AG04450 (cell line): ENCODE results near the gene SLC22A23. TPM values are rescaled to one million over a fixed set of nuclear protein-coding genes. Genes with fewer than 3 reads are reported as not detected.

Experiments used
- CTCF ChIA-PET: fragments of 300-600, 350-600 bp; formaldehyde crosslinking; extraction: SDS; loops from one replicate; lab custom pipeline; 2022; ENCODE audit warnings: antibody characterized with exemption, inconsistent platforms; lab: Charles Lee
- POLR2A ChIA-PET: fragments of 350-600 bp; formaldehyde crosslinking; extraction: SDS; loops from one replicate; lab custom pipeline; 2021; ENCODE audit warnings: antibody characterized with exemption, inconsistent platforms; lab: Yijun Ruan, JAX
- DNase-seq: peaks from one replicate; pipeline ENCODE4 v3.0.0-alpha.2; 2011; ENCODE audit warnings: low read depth, low spot score
- H3K27ac ChIP-seq: one replicate; pipeline ENCODE4 v1.5.1; 2012; ENCODE audit warnings: low read depth, low read length, control low read depth
- H3K27me3 ChIP-seq: one replicate; pipeline ENCODE4 v1.6.0; 2012; ENCODE audit warnings: low read length; ENCODE audit not compliant: control insufficient read depth, insufficient read depth
- H3K4me3 ChIP-seq: 2 replicates; pipeline ENCODE4 v1.5.1; 2011; ENCODE audit warnings: mild to moderate bottlenecking, low read depth, low read length, control low read depth
- H3K9me3 ChIP-seq: 2 replicates; pipeline ENCODE4 v1.5.1; 2012; ENCODE audit warnings: low read length; ENCODE audit not compliant: control insufficient read depth, insufficient read depth
- polyA plus RNA-seq: library from polyadenylated mRNA; depleted of rRNA; stranded (reverse); fragments of >200 nt; gene quantifications from 2 replicates; pipeline ENCODE4 v1.2.3, GENCODE V29; 2011
- TF ChIP-seq, protein P1 (sequence below): IDR thresholded peaks from 2 replicates; pipeline ENCODE4 v1.5.1; 2011; ENCODE audit warnings: low read depth, low read length, control low read depth, inconsistent platforms

The SLC22A23 gene
- polyA plus RNA-seq, 1 experiment = not detected

DNA sequence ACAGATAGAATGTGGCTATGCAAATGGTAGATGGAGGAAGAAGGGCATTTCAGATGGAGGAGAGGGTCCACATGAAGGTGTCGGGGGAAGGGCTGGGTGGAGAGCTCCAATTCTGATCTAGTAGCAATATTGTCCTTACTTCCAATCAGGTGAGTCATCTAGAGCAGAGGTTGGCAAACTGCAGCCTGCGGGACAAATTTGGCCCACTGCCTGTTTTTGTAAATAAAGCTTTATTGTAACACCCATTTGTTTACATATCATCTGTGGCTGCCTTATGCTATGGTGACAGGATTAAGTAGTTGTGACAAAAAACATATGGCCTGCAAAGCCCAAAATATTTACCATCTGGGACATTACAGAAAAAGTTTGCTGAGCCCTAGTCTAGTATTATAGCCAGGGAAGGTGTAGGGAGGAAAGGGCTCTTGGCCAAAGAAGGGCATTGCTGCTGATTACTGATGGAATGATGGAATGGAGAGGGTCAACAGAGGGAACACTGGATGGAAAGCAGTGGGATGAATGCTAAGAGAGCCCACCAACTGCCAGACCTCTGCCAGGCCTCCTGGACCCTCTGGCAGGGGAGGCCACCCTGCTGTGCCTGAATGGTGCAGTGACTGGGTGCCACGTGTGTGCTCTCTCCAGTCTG lies 79.8 kb downstream of the SLC22A23 start:
- Histone ChIP-seq H3K4me3 (no peak overlapping the region), H3K27ac (no peak overlapping the region), H3K9me3 (no peaks in the 10 kb centered on the region), H3K27me3 (peaks cover 39% of the 10 kb centered on the region)
- ChIA-PET CTCF (interaction anchor here (1.3 kb wide), 1 partner anchor 34 kb away, joined by 3 read pairs; no protein-coding TSS in a partner anchor), POLR2A (no interaction called here)
- TF ChIP-seq, protein P1, sequence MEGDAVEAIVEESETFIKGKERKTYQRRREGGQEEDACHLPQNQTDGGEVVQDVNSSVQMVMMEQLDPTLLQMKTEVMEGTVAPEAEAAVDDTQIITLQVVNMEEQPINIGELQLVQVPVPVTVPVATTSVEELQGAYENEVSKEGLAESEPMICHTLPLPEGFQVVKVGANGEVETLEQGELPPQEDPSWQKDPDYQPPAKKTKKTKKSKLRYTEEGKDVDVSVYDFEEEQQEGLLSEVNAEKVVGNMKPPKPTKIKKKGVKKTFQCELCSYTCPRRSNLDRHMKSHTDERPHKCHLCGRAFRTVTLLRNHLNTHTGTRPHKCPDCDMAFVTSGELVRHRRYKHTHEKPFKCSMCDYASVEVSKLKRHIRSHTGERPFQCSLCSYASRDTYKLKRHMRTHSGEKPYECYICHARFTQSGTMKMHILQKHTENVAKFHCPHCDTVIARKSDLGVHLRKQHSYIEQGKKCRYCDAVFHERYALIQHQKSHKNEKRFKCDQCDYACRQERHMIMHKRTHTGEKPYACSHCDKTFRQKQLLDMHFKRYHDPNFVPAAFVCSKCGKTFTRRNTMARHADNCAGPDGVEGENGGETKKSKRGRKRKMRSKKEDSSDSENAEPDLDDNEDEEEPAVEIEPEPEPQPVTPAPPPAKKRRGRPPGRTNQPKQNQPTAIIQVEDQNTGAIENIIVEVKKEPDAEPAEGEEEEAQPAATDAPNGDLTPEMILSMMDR = no peak
- no peak for DNase-seq

DNA sequence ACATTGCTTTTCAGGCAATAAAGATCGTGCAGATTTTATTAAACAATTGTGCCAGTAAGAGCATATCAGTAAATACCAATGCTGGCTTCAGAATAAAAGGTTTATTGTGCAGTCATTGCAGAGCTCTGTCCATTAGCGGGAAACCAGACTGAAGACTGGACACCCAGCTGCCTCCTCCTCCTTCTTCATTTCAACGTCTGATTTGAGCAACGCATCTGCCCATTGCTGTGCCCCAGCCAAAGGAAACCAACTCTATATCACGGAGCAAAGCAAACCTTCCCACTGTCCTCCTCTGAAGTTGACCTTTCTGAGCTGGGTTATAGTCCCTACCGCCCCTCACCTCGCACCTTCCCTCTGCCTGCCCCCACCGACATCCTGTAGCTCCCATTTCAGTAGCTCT lies 80.8 kb downstream of the SLC22A23 start:
- peaks cover 39% of the 10 kb centered on the region for H3K27me3 ChIP-seq
- ChIA-PET POLR2A (no interaction called here), CTCF (interaction anchor here (1.3 kb wide), 1 partner anchor 35 kb away, joined by 3 read pairs; no protein-coding TSS in a partner anchor)
- TF ChIP-seq, protein P1 = no peak
- no peak overlapping the region for H3K27ac ChIP-seq
- H3K4me3 ChIP-seq = no peak overlapping the region
- DNase-seq = no peak
- no peaks in the 10 kb centered on the region for H3K9me3 ChIP-seq

DNA sequence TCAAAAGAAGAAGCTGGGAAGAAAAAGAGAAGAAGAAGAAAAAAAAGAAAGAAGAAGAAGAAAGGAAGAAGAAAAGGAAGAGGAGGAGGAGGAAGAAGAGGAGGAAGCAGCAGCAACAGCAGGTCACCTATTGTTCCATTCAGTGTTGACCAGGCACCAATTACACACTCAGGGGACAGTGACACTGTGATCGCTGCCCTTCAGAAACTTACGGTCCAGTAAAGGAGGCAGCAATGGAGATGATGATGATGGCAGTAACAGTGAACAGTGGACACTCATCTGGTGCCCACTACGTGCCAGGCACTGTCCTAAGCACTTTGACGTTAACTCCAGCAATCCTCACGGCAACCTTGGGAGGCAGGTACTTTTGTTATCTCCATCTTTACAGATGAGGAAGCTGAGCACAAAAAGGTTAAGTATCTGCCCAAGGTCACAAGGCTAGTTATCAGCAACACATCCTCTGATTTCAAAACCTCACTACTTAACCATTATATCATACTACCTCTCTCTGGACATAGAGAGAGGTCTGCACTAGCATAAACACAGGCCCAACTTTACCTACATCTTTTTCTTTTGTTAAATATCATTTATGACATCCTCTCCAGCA lies 83.2 kb downstream of the SLC22A23 start:
- ChIA-PET POLR2A (no interaction called here), CTCF (no interaction called here)
- no peak for DNase-seq
- Histone ChIP-seq H3K27me3 (peaks cover 31% of the 10 kb centered on the region), H3K9me3 (no peaks in the 10 kb centered on the region), H3K27ac (no peak overlapping the region), H3K4me3 (no peak overlapping the region)
- TF ChIP-seq, protein P1 = no peak

DNA sequence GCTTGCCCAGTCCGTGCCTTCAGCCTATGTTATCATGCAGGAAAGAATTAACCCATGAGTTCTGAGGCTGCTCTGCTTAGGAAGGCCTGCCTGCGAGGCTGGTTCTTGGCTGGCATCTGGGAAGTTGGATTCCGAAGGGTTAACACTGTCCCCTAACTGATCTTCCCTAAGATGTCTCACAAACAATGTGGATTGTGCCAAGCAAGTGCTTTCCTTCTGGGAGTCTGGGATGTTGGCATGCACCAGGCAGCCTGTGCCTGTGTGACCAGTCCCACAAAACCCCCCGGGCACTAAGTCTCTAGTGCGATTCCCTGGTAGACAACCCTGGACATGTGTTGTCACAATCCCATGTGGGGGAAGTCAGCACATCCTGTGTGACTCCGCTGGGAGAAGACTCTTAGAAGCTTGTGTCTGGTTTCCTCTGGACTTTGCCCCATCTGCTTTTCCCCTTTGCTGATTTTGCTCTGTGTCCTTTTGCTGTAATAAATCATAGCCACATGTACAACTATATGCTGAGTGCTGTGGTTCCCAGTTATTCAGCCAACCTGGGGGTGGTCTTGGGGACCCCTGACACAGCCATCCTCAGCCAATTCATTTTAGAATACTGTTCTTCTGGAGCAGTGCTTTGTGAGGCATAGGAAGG lies 83.8 kb downstream of the SLC22A23 start:
- DNase-seq = no peak
- H3K27me3 ChIP-seq = peaks cover 35% of the 10 kb centered on the region
- POLR2A ChIA-PET = no interaction called here
- TF ChIP-seq, protein P1 = no peak
- CTCF ChIA-PET = no interaction called here
- no peak overlapping the region for H3K27ac ChIP-seq
- no peaks in the 10 kb centered on the region for H3K9me3 ChIP-seq
- no peak overlapping the region for H3K4me3 ChIP-seq
